OCI-LY1 (cell line): ENCODE data around the gene CNGA2.

Experiments used
- CTCF ChIP-seq: fragments of 200-600 bp; sonication (generic), shearing (Covaris generic); IDR thresholded peaks from 2 replicates; pipeline ENCODE4 v1.5.1; 2017; ENCODE audit warnings: mild to moderate bottlenecking, antibody characterized with exemption, low read length, moderate library complexity, mixed read lengths
- EZH2 ChIP-seq: fragments of 200-600 bp; sonication (generic), shearing (Covaris generic); IDR thresholded peaks from 2 replicates; pipeline ENCODE4 v1.8.0; 2017; ENCODE audit warnings: borderline replicate concordance, mixed run types, mild to moderate bottlenecking, antibody characterized with exemption, low read length, moderate library complexity, mixed read lengths

- TF ChIP-seq CTCF (no peak), EZH2 (no peak)
Measured at GRCh38 chrX:151776181-151776731, 41.7 kb downstream of the CNGA2 start.
